Activated CD8-positive, alpha-beta memory T cell treated with anti-CD3 and anti-CD28 coated beads, Interleukin-2, amount 50 U/mL, for 48 hours (primary cell): ENCODE measurements around the gene CD93.

Source experiments
- DNase-seq: peaks from one replicate; pipeline ENCODE4 v3.0.0-alpha.2; 2020

Gene CD93

DNA sequence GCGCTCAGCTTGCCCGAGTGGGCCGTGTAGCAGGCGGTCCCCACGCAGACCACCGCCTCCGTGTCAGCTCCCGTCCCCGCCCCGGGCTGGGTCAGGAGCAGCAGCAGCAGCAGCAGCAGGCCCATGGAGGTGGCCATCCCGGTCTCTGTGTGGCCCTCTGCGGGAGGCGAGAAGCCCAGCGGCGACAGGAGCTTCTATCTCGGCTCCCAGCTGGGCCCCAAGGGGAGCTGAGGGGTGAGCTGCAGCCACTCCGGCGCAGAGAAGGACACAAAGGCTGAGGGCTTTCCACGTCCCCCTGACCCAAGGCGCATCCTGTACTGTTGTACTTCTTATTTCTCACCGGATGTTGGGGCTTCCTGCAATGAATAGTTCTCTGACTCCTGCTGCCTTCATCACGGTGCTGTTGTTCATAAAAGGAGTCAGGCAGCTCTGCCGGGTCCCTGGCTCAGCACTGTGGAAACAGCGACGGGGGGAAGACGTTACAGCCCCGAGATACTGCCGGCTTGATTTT lies at the start of gene CD93:
CD93 (minus strand) TSS at position 269 of the 511 bp plus-strand sequence; CDS start at position 137, 132 bp downstream.
- DNase-seq, result peak; percentile 55

DNA sequence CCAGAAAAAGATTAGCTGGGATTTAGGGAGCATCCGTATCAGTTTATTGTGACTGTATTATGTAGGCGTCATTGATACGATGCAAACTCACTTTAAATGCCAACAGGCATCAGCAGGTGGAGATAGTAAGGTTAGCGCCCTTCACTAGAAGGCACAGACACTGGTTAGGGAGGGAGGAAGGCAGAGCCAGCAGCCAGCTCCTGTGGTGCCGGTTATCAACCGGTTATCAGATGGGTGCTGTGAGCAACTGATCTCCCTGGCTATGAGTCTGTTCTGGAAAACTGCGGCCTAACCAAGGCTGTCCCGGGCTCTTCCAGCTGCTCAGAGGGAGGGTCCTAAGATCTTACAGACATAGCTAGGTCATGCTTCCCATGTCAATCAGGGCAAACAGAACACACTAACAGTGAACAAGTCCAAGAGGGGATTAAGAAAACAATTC lies 47.5 kb upstream of the CD93 start:
- DNase-seq, result no peak

DNA sequence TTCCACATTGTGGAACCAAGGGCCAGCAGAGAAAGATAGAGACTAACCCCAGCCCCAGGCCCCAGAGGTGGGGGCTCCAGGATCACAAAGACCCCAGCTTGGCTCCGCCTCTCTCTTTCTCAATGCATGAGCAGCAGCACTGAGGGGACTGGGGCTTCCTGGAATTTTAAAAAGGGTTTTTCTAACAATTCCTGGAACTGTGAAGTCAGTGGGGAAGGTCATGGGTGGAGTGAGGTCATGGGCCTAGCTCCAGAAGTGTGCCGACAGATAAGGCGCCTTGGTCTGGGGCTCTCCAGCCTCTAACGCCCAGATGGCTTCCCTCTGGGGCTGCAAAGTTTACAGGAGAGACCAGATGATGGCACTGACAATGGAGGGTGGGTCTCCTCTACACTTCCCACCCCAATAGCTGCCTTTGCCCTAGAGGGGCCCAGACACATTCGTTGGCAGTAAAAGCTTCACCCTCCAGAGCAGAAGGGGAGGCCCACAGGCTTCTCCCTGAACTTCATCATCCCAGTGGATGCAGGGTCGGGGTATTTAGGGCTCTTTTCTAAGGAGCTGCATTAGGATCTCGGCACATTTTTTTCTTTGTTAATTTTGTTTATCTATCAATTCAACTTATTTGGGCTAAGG lies 46.9 kb upstream of the CD93 start:
- no peak for DNase-seq

GRCh38 chr20:23132293-23132929 lies 46.3 kb upstream of the CD93 start:
- no peak for DNase-seq

DNA sequence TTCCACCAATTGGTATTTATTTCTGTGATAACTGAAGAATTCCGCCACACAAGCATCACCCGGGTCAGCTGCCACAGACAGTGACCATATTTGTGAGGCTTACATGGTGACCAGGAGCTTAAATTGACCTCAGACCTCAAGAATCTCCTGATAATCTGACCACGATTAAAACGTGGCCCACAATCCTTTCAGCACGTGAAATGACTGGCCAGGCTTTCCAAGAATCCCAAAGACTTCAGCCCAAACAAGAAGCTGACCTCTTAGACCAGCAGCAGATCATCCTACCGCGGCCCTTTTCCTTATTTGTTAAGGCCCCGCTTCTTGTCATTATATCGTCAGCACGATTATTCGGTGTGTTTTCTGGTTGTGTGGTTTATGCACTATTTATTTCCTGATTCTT lies 45.6 kb upstream of the CD93 start:
- no peak for DNase-seq

DNA sequence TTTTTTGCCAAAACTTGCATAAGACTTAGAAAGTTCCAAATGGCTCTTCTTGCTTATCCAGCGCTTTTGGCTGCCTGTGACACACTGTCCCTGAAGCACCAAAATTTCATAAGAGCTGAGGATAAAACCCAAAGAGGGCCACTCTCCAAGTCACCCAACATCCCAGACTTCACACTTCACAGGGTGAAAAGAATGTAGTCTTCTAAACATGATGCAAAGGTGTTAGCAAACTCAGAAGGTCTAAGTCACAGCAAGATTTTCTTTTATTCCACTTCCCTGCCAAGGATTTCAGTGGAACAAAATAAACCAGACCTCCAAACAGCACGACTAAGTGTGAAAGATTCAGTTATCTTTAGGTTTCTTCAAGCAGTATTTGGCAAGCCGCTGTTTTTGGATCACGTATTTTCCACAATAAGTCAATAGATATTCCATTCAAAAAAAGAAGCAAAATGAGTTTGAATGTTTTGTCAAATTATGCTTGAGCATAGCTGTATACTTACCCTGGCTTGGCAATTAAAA lies 44.6 kb upstream of the CD93 start:
- DNase-seq, result no peak

DNA sequence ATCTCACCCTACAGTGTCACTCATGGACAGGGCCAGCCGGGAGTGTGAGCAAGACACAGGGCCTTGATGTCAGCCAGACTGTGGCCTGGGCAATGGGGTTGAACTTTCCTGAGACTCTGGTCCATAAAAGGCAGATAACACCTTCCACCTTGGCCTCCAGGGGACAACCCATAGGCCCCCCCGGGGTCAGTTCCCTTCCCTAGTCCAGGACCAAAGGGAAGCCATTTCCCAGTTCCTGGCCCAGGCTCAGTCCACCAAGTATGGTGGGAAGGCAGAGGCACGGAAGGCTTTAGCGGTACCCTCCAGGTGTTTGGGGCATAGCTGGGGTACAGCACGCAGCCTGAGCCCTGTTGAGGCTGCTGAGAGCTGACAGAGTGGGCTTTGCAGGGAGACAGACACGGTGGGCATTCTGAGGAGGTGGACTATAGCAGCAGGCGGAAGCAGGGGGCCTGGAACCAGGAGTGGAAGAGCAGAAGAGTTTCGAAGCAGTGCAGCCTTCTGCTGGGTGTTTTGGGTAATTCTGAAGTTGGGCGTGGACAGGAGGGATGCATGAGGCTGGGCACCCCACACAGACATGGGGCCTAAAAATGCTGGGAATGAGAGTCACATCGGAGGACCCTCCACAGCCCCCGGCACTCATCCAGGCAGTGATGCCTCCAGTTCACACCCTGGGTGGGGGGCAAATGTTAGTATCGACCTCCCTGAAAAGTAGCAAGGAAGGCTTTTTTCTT lies 43.9 kb upstream of the CD93 start:
- DNase-seq, result no peak

DNA sequence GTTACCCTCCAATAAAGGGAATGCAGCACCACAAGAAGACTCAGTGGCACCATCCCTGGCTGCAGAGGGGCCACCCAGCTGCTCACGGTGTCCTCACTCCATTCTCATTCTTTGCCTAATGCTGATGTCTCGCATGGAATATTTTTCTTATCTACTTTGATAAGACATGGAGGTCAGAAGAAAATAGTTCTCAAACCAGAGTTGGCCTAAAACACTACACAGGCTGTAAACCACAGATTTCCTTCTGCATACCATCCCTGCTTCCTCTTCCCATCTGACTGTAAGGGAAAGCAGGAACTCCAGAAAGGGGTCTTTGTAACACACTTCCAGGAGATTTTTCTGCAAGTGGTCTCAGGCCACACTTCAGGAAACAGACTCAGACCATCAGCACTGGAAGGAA lies 43.1 kb upstream of the CD93 start:
- DNase-seq, result no peak

- no peak for DNase-seq
These were observed 42.5 kb upstream of the CD93 start for GRCh38 chr20:23128461-23129125.

GRCh38 chr20:23127506-23128279 lies 41.6 kb upstream of the CD93 start:
- no peak for DNase-seq

GRCh38 chr20:23126281-23127061 lies 40.3 kb upstream of the CD93 start:
- no peak for DNase-seq

DNA sequence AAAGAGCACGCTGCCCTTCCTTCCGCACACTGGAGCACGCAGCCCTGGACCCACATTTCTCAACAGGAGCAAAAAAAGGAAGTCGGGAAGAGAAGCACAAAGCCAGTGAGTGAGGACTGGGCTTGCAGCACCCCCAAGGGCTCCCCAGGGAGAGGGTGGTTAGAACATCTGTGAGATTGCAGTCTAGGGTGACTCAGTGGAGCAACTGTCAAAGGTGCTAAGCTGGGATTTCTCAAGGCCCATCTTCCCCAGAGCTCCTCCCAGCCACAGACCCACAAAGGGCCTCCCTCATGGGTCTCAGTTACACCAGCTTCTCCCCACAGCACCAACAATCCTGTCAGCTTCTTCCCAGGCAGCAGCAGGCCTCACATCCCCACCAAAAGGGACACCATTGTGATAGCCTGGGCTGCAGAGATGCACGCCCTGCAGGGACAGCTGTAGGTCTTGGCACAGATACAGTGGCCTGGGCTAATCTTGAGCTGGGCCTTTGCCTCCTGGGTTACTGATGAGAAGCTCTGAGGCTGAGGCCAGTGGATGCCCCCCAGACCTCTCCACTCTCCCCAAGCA lies 39.6 kb upstream of the CD93 start:
- no peak for DNase-seq

DNA sequence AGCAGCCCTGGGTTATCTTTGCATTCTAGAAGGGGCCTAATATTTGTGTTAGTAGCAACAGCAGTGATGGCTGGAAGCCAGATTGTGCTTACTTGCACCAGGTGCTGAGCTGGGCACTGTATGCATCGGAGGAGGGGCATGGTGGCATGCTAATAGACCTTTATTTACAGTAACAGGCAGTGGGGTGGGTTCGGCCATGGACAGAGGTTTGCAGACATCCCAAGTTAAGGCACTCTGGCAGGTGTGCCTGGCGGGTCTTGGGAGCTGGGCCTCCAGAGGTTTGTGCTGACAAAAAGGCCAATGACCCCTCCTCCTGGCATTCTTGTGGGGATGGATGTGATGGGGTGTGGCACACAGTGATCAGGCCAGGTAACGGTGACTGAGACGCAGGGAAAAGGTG lies 39.0 kb upstream of the CD93 start:
- no peak for DNase-seq

DNA sequence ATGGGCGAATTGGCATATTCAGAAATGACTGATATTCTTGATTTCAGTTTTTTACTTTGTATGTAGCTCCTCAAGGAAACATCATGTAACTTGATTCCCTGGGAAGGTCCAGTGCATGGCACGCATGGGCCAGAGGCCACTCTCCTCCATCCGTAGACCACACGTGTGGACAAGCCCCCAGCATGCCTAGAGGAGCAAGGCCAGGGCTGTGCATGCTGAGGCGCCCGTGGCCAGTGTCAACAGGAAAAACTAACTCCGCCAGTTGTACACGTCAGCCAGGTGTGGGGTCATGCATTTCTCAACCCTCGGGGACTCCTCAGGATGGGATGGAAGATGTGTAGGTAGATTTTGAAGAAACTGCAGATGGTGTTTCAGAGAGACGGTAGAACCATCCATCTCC lies 37.8 kb upstream of the CD93 start:
- DNase-seq, result no peak

GRCh38 chr20:23122796-23123655 lies 36.9 kb upstream of the CD93 start:
- DNase-seq, result no peak

DNA sequence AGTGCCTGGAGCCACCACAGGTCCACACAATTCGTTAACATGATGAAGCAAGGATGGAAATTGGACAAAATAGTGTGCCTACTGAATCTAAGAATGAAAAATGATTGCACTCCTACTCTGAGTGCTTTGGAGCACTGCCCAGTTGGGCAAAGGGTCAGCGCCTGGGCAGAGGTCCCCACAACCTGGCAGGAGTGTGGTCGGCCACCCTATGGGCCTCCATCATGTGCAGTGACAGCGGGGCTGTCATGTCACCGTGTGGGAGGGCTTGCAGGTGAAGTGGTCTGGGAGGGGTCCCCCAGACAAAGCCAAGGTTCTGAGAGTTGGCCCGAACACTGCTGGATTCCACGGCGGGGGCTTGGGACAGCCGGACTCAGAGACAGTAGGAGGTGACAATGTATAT lies 36.2 kb upstream of the CD93 start:
- DNase-seq, result no peak

GRCh38 chr20:23121751-23122320 lies 35.7 kb upstream of the CD93 start:
- DNase-seq, result no peak

- DNase-seq, result no peak
These were observed 35.0 kb upstream of the CD93 start for GRCh38 chr20:23120936-23121750.

GRCh38 chr20:23120261-23120660 lies 34.1 kb upstream of the CD93 start:
- DNase-seq, result no peak
